ENCODE data around the gene CADPS2.

DNA sequence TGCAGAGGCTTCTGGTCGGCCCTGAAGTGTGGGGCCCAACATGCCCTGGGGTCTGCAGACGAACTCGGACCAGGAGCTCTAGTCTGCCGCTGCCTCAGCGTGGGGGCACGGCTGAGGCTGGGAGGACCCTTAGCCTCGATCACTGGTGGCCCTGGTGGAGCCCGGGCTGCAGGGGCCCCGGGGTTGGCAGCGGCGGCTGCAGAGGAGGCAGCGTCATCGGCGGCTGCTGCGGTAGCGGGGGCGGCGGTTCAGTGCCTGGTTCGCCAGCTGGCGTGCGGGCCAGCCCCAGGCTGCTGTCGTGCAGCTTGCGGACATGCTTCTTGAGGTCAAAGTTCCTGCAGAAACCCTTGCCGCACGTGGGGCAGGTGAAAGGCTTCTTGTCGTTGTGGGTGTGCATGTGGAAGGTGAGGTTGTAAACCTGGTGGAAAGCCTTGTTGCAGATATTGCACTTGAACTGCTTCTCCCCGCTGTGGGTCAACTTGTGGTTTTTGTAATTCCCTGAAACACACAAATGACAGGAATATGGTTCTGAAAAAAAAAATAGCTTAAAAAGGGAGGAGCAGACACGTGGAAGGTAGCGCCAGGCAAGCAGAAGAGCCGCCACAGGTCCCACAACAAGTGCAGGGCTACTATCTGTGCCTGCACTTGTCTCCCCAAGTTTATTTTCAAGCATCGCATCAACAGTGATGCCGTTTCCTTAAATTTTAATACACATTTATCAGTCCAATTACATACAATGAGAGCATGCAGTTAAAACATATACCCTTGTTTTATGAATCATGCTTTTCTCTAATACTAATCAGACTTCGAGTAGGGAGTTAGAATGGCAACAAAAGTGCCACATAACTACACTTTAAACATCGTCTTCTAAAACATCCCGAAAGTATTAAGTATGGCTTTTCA, 584.2 kb downstream of the CADPS2 start:
- no peak for TF ChIP-seq ERG (CRISPR knock-in tag; IDR thresholded peaks at IDR 0.05)
- TF ChIP-seq, protein P1, sequence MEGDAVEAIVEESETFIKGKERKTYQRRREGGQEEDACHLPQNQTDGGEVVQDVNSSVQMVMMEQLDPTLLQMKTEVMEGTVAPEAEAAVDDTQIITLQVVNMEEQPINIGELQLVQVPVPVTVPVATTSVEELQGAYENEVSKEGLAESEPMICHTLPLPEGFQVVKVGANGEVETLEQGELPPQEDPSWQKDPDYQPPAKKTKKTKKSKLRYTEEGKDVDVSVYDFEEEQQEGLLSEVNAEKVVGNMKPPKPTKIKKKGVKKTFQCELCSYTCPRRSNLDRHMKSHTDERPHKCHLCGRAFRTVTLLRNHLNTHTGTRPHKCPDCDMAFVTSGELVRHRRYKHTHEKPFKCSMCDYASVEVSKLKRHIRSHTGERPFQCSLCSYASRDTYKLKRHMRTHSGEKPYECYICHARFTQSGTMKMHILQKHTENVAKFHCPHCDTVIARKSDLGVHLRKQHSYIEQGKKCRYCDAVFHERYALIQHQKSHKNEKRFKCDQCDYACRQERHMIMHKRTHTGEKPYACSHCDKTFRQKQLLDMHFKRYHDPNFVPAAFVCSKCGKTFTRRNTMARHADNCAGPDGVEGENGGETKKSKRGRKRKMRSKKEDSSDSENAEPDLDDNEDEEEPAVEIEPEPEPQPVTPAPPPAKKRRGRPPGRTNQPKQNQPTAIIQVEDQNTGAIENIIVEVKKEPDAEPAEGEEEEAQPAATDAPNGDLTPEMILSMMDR (IDR thresholded peaks at IDR 0.05) = no peak
- TF ChIP-seq ZNF138 (CRISPR knock-in tag; conservative IDR thresholded peaks at IDR 0.05) = no peak
- TF ChIP-seq SP1 (CRISPR knock-in tag; conservative IDR thresholded peaks at IDR 0.05) = no peak
- no peak for TF ChIP-seq ETV6 (CRISPR knock-in tag; IDR thresholded peaks at IDR 0.05)
- no peak for TF ChIP-seq ATF3 (CRISPR knock-in tag; conservative IDR thresholded peaks at IDR 0.05)

Measured in WTC11 (cell line).